Cortex of kidney (tissue), 1 donor: Measurements from ENCODE around the gene EHD1.

ENCODE experiments used
- DNase-seq: peaks from one replicate; lab custom pipeline; 2025; lab: John Stamatoyannopoulos, UW

Gene EHD1

DNA sequence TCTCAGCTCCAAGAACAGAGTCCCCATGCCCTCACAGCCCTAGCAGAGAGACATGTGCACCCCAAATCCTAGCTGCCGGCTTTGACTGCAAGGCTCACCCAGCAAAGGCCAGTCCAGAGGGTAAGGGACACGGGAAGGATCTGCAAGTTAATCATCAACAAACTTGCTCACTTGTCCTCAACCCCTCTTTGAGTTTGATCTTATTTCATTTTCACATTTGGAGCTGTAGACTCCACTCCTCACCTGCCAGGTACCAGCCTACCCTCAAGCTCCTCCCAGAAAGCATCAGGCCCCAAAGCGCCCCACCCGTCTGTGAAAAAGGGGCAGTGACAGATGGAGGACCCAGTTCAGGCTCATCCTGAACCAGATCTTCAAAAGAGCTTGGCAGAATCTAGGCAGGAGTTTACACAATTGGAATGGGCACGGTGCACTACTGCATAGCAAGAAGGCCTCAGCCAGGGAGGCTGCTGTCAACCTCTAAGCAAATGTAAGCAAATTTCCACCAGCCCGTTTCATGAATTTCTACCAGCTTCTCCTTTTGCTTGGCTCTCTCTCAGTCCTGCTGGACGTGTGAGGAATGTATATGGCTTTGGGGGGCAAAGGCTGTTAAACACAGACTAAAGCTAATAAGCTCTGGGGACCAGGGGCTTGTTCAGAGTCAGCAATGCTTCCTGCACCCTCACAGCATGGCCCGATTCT, 5.5 kb downstream of the EHD1 start:
- DNase-seq = no peak

DNA sequence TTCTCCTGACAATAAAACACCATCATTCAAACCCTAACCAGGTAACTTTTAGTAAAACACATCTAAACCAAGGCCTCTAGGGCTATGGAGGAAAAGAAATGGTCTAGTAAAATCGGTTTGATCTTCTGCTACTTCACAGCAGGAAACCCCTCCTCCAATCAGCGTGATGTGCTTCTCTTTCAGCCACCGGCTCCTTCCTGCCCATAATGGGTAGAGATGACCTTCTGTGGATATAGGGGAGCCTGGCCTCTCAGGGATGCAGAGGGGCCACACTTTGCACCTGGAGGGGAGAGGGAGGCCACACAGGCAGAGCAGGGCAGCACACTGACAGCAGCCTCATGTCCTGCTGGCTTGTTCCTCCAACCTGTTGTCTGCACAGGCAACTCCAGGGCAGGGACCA, 6.9 kb downstream of the EHD1 start:
- no peak for DNase-seq

DNA sequence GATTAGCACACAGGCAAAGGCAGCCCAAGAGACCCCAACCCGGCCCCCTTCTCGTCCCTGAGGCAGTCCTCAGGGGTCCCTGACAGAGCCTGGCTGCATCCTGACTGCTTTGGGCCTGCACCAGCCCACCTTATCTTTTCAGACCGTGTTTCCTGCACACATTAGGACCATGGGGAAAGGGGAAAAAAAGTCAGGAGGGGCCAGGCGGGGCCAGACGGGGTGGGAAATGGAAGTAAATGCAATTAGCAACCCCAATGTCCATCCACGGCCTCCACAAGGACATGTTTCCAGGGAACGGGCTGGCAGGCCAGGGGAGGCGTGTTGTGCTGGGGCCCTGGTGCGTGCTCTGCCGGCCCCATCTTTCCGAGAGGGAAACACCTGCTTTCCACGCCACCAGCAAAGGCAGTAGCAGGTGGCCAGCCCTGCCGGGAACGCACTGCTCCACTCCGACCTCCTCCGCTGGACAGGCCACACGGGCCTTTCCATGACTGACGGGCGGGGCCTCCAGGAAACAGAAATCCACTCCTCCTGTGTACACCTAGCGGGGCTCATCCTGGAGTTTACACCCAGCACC, 7.4 kb downstream of the EHD1 start:
- DNase-seq = no peak

DNA sequence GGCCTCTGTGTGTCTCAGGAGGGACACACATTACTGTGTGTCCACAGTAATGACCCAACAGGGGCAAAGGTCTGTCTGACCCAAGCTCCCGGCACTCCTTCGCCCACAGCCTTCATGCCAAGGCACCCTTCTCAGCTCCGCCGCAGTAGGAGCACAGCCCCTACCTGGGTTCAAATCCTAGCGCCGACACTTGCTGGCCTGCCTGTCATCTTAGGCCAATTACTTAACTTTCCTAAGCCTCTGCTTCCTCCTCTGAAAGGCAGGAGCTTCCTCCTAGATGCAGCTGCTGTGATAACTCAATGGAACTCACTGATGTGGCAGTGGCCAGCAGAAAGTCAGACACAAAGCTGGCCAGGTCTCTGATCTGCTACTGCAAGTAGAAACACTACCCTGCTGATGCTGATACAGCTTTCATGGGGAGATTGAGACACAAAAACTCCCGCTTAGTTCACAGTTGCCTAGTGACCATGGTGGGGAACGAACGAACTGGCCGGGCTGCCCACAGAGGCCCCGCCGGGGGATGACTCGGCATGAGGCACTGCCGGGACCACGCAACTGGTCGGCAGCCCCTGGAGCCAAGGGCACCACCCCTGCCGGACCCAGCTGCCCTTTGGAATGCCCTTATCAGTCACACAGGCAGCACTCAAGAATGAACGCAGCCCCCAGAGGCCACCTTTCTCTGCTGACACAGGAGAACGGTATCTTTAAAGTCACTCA, 8.1 kb downstream of the EHD1 start:
- no peak for DNase-seq

DNA sequence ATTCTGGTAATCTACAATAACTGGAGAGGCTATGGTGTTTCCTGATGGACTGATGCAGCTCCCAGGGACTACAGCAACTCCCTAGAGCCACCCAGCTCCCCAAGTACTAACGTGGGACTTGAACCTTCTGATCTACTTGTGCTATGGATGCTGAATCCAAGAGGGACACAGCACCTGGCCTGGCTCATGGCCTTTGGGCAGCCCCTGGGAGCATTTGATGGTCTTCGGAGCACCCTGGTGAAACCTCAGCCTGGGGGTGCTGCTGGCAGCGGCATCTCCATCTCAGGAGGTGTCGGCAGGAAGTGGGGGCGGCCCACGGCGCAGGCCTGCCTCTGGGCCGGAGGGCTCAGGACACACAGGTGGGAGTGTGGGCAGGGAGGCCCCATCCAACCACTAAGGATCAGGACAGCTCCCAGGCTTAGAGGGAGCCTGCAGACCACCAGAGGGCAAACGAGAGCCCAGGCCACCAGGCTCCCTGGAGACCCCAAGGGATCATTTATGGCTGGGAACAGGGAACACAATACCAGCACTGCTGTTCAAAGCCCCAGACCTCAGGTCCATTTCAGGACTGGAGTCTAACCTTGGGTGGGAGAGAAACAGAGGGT, 8.7 kb downstream of the EHD1 start:
- DNase-seq = no peak

DNA sequence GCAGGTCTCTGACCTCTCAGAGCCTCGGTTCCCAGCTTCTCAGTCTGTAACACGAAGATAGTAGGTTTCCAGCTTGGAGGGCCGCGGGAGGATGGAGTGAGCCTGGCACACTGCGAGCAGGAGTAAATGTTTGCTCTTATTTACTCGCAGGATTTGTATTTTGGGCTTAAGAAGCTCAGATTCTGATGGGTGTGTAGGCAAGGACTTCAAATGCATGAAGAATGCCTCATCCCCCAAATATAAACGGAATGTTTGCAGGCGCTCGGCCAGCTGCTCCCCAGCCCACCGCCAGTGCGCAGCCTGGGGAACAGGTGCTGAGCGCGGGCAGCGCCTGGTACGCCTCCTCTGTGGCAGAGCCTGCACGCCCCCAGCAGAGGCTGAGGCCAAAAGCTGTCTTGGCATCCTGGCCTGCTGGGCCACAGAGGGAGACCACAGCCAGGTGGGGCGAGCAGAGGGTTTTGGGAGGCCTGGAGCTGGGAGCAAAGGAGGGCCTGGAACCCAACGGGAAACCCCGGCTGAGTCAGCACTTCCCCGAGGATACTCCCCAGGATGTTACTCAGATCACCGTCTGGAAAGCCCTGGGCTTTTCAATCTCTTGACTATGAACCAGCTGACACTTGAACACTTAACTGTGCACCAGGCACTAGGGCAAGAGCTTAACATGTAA, 9.4 kb downstream of the EHD1 start:
- DNase-seq = no peak

DNA sequence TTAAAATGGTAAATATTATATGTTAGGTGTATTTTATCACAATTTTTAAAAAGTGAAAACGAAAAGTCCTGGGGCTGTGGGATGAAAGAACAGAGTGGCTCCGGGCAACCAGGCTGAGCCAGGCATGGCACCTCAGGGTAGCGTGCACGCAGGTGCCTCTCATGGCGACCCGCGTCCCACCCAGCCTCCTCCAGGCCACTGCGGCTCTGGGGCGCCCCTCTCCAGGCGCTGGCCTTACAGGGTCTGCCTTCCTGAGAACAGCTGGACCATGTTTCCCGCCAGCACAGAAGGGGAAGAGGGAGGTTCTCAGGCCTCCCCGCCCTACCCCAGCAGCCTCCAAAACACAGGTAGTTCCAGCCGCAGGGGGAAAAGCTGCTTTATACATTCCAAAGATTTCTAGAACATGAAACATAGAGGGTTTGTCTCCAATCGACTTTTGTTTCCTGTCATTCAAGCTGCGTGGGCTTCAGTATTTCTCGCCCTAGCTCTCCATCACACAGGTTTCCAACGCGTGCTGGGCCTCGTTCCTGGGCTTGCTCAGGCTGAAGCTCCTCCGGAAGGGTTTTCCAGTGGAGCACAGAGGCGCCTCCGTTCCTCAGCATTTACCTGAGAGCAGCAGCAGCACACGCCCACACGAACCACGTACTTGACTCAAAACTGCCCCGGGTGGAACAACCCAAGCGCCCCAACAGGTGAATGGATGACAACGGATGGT, 10.5 kb downstream of the EHD1 start:
- DNase-seq = no peak

DNA sequence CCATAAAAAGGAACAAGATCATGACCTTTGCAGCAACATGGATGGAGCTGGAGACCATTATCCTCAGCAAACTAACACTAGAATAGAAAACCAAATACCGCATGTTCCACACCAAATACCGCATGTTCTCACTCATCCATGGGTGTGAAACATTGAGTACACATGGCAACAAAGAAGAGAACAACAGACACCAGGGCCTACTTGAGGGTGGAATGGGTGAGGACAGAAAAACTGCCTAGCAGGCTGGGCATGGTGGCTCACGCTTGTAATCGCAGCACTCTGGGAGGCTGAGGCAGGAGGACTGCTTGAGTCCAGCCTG, 12.3 kb downstream of the EHD1 start:
- no peak for DNase-seq

DNA sequence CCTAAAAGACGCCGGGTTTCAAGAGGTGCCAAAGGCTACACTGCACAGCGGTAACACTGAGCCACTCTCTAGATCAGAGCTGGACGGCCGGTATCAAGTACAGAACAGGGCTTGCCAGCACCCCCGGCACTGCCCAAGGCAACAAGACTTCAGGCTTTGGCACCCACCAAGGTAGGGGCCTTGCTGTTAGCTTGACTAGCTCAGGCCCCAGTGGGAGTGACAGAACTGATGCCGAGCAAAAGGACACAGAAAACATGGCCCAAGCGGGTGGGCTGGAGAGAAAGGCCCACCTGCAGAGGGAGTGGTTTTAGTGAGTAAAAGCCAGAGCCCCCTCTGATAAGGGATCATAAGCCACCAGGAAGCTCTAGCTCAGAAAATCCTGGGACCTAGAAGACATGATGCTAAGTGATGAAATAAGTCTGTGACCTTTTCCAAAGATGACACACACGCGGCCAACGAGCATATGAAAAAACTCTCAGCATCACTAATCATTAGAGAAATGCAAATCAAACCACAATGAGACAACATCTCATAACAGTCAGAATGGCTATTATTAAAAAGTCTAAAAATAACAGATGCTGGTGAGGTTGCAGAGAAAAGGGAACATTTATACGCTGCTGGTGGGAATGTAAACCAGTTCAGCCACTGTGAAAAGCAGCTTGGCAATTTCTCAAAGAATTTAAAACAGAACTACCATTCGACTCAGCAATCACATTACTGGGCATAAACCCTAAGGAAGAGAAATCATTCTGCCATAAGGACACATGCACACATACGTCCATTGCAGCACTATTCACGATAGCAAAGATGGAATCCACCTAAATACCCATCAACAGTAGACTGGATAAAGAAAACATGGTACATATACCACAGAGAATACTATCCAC, 12.9 kb downstream of the EHD1 start:
- DNase-seq = no peak

DNA sequence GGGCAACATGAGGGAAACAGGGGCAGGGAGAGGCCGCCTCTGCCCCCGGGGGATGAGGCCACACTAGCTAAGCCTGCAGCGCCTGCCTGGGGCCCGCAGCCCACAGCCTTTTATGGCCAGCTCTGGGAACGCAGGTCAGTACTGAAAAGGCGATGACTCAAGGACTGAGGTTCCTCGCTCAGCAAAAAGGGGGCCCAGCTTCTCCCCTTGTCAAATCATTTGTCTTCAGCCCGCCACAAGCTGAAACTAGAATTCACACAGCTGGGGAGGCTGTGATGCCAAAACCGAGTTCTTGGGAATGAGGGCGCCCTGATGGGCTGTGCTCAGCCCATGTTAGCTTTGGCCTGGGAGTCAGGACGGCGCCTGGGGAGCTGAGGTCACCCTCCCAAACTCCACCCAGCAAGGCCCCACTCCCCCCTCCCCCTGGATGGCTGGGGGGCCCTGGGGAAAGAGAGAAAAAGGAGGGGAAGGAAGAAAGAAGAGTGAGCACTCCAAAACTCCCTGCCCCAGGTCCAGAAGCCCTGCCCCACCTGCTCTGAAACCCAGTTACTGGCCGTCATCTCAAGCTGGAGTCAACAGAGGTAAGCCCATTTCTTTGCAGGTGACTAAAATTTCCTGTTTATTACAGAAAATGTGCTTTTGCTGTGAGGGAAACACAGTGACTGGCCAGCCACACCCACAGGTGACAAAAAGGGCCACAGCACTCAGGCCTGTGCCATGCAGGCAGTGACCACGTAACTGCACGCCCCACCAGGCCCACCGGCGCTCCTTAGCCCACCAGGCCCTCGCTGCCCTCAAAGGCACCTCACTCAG, 13.7 kb downstream of the EHD1 start:
- DNase-seq = no peak

DNA sequence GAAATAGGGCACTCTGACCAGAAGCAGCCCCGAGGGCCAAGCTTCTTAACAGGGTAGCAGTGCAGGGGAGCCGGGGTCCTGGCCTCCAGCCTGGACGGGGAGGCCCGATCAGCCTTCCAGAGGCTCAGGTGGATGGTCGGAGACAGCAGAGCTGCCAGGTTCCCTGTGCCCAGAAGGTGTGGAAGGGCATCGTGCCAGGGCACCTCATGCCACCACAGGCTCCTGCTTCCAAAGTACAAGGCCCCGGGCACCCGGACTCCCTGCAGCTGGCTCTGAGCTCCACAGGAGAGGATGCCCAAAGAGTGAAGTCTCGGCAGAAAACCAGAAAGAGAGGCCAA, 14.3 kb downstream of the EHD1 start:
- DNase-seq = no peak

DNA sequence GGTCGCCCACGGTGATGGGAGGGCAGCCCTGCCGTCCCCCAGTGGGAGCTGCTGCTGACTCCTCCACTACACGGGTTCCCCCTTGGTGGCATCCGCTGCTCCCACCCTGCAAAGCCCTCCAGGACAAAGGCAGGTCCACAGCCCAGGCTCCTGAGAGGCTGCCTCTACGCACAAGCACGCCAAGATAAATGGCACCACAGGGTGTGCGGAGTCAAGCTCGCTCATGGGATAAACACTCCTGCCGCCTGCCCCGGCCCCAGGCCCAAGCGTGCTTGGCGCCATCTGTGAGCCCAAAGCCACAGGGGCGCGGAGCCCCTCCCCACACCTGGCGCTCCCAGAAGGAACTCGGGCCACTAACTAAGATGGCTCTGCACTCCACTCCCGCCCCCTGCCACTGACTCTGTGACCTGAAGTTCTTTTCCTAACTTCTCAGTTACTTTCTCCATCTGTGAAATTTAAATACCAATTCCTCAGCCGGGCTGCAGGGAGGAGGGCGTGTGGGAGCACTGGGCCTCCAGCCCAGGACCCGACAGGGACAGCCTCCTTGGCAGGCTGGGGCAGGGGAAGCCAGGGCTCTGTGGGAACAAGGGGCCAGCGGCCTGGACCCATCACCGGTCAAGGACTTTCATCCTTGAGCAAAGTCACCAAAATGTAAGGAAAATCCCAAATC, 14.9 kb downstream of the EHD1 start:
- DNase-seq = no peak

DNA sequence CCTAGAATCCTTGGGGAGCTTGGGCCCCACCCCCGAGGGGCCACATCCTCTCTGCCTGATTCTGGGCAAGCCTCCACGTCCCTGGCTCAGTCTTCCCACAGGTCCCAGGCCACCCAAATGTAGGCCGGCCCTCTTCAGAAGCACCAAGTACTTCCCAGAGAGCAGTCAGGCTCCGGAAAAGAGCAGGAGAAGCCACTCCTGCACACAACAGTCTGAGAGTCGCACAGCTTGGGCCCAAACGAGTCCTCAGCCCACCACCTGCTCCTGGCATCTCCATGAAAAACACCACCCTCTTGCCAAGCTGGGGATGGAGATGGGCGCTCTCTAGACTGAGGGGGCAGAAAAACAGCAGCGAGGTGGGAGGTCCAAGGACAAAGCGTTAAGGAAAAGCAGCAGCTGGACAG, 15.4 kb downstream of the EHD1 start:
- DNase-seq = no peak

DNA sequence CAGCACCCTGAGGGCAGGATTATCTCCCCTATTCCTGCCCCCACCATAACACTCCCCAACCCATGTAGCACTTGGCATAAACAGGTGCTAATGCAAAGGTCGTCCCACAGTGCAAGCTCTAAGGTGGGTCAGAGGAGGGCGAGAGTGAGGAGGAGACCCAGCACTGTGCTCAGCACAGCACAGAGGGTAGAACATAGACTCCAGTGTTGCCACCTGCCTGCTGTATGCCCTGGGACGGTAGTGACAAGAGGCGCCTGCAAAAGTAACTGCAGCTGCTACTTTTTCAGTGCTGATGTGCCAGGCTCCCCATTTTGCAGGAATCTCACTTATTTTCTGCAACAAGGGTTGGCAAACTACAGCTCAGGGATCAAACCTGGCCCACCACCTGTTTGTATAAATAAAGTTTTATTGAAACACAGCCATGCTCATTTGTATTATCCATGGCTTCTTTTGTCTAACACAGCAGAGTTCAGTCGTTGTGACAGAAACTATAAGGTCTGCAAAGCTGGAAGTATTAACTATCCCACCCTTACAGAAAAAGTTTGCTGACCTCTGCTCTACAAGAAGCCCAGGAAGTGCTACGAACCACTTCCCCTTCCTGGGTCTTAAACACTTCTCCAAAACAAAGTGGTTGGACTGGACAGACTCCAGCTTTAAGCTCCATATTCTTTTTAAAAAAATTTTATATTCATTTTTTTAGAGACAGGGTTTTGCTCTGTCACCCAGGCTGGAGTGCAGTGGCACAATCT, 17.0 kb downstream of the EHD1 start:
- DNase-seq = no peak

DNA sequence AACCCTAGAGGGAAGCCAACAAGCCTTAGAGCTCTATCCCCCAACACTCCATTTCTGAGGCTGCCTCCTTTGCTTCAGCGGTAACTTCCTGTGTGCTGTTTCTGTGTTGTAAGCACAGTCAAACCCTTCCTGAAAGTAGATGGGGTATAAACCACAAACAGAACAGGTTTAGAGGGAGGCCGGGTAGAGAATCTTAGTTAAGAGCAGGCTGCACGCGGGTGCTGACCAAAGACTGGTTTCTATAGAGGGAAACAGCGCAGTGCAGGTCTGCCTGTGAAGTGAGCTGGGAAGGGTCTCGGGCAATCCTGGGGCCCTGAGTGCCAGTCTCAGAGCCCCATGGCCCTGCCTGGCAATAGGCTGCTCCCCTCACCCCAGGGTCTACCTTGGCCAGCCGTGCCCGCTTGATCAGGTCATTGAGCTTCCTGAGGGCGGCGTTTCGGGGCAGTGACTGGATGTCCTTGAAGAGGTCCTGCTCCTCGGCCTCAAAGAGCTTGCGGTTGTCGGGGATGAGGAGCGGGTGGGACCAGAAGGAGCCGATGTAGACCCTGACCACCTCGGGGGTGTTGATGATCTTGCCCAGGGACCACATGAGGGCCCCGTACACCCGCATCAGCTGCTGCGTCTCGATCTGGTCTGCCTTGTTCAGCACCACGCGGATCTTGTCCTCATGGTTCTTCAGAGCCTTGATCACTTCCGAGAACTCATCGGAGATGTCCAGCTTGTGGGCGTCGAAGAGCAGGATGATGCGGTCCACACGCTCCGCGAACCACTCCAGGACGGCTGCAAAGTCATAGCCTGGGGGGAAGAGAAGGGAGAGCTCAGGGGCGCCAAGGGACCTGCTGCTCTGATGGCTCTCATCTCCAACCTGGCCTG, 18.6 kb downstream of the EHD1 start:
- no peak for DNase-seq

DNA sequence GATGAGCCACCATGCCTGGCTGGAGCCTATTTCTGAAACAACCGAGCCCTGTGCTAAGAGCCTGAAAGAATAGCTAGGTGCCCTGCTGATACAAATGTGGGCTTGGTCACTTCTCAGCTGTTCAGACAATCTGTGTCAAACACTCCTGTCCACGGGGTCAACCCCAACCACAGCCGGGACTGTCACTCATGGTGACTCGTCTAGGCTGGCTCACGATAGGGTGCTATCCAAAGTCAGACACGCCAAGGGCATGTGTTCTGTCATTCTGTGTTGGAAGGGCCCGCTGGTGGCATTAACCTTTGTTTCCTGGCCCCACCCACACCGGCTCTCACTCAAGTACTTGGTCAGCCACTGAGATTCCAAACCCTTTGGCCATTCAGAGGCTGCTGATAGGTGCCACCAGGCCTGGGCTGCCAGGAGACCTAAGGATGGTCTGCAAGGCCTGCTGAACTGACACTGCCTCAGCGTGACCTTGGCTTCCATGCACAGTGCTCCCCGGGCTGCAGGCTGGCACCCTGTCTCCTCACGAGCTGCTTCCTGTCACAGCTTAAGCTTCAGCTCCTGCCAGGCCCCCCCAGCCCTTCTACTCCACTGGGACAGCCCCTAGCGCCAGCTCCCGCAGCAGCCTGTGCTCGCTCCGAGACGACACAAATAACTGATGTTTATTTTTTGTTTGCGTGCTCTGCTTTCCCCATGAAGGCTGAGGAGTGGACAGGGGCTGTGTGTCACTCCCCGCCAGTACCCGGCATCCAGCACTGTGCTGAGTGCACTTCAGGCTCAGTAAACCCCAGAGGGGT, 19.8 kb downstream of the EHD1 start:
- DNase-seq = no peak

DNA sequence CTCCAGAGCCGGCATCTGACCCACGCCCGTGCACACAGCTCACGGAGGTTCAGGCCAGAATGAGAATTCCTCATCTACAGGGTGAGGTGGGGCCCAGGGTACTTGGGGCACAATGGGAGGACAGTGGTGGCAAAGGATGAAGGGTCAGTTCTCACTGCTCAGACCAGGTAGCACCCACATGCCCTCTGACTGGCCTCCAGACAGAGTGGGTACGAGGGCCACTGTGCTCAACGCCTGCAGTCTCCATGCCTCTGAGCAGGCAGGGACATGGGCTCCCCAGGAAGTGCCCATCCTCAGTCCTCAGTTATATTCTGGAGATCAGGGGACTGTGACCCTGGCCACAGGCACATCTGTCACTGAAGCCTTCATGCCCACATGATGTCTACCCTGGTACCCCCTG, 20.9 kb downstream of the EHD1 start:
- no peak for DNase-seq
